ENCODE measurements around the gene PDZRN3. TPM values are rescaled to one million over a fixed set of nuclear protein-coding genes. Genes with fewer than 3 reads are reported as not detected.

The PDZRN3 gene
- total and polyA plus RNA-seq, 4 donors = 0.69 to 1.8 (median 0.92) TPM

- Histone ChIP-seq H3K4me3 (ENCODE audit: low read depth in 1 of 3, low read length in 3 of 3) (no peak overlapping the region), H3K4me1 (ENCODE audit: control insufficient read depth in 4 of 4, insufficient read depth in 4 of 4, low read length in 3 of 4) (no peaks in the 10 kb centered on the region), H3K9me3 (ENCODE audit: control insufficient read depth in 4 of 4, low read length in 3 of 4) (peaks cover 0 to 3% (median 0%) of the 10 kb centered on the region in 4 donors), H3K9ac (ENCODE audit: low read depth in 1 of 2, low read length in 2 of 2) (no peak overlapping the region), H3K27ac (ENCODE audit: low read depth in 1 of 2, low read length in 2 of 2) (no peak overlapping the region), H3K36me3 (ENCODE audit: control insufficient read depth in 4 of 4, insufficient read depth in 3 of 4, low read depth in 1 of 4, low read length in 3 of 4) (no peaks in the 10 kb centered on the region), H3K27me3 (ENCODE audit: control insufficient read depth in 4 of 4, insufficient read depth in 4 of 4, low read length in 3 of 4) (no peaks in the 10 kb centered on the region)
- DNase-seq (ENCODE audit: low spot score) = no peak
- no peak for TF ChIP-seq YY1 (IDR thresholded peaks at IDR 0.05)
- WGBS = 84% methylated on average over 4 of the region's 4 CpGs
Observed at GRCh38 chr3:73475175-73475574, 149.6 kb downstream of the PDZRN3 start.

GRCh38 chr3:73474619-73475018, 150.1 kb downstream of the PDZRN3 start:
- H3K27ac ChIP-seq (ENCODE audit: low read depth in 1 of 2, low read length in 2 of 2) = no peak overlapping the region
- no peak overlapping the region for H3K4me3 ChIP-seq (ENCODE audit: low read depth in 1 of 3, low read length in 3 of 3)
- H3K36me3 ChIP-seq (ENCODE audit: control insufficient read depth in 4 of 4, insufficient read depth in 3 of 4, low read depth in 1 of 4, low read length in 3 of 4) = no peaks in the 10 kb centered on the region
- H3K27me3 ChIP-seq (ENCODE audit: control insufficient read depth in 4 of 4, insufficient read depth in 4 of 4, low read length in 3 of 4) = no peaks in the 10 kb centered on the region
- no peaks in the 10 kb centered on the region for H3K4me1 ChIP-seq (ENCODE audit: control insufficient read depth in 4 of 4, insufficient read depth in 4 of 4, low read length in 3 of 4)
- DNase-seq (ENCODE audit: low spot score) = no peak
- TF ChIP-seq GABPA (IDR thresholded peaks at IDR 0.05 in 1 of 2, conservative IDR thresholded peaks at IDR 0.05 in 1 of 2) (no peak), ZBTB33 (IDR thresholded peaks at IDR 0.05) (no peak), MAX (IDR thresholded peaks at IDR 0.05) (no peak), HNF4G (IDR thresholded peaks at IDR 0.05) (no peak), TAF1 (conservative IDR thresholded peaks at IDR 0.05) (no peak), NR2F2 (IDR thresholded peaks at IDR 0.05) (no peak)
- no peak overlapping the region for H3K9ac ChIP-seq (ENCODE audit: low read depth in 1 of 2, low read length in 2 of 2)
- peaks cover 0 to 3% (median 0%) of the 10 kb centered on the region in 4 donors for H3K9me3 ChIP-seq (ENCODE audit: control insufficient read depth in 4 of 4, low read length in 3 of 4)
- 93% methylated on average over 1 of the region's 1 CpG for WGBS

GRCh38 chr3:73473898-73474416, 150.8 kb downstream of the PDZRN3 start:
- Histone ChIP-seq H3K4me3 (ENCODE audit: low read depth in 1 of 3, low read length in 3 of 3) (no peak overlapping the region), H3K9me3 (ENCODE audit: control insufficient read depth in 4 of 4, low read length in 3 of 4) (peaks cover 0 to 3% (median 0%) of the 10 kb centered on the region in 4 donors), H3K36me3 (ENCODE audit: control insufficient read depth in 4 of 4, insufficient read depth in 3 of 4, low read depth in 1 of 4, low read length in 3 of 4) (no peaks in the 10 kb centered on the region), H3K9ac (ENCODE audit: low read depth in 1 of 2, low read length in 2 of 2) (no peak overlapping the region), H3K27me3 (ENCODE audit: control insufficient read depth in 4 of 4, insufficient read depth in 4 of 4, low read length in 3 of 4) (no peaks in the 10 kb centered on the region), H3K4me1 (ENCODE audit: control insufficient read depth in 4 of 4, insufficient read depth in 4 of 4, low read length in 3 of 4) (no peaks in the 10 kb centered on the region), H3K27ac (ENCODE audit: low read depth in 1 of 2, low read length in 2 of 2) (no peak overlapping the region)
- DNase-seq (ENCODE audit: low spot score) = no peak
- WGBS = 60% methylated on average over 4 of the region's 4 CpGs
- TF ChIP-seq JUND (IDR thresholded peaks at IDR 0.05) (no peak), SP1 (IDR thresholded peaks at IDR 0.05) (no peak), FOXA2 (IDR thresholded peaks at IDR 0.05) (no peak), NR2F2 (IDR thresholded peaks at IDR 0.05) (no peak), HNF4G (IDR thresholded peaks at IDR 0.05) (no peak)

- H3K36me3 ChIP-seq (ENCODE audit: control insufficient read depth in 4 of 4, insufficient read depth in 3 of 4, low read depth in 1 of 4, low read length in 3 of 4) = no peaks in the 10 kb centered on the region
Observed at GRCh38 chr3:73473181-73473897, 151.4 kb downstream of the PDZRN3 start.

More at GRCh38 chr3:73473181-73473897, 151.4 kb downstream of the PDZRN3 start:
- 83% methylated on average over 5 of the region's 5 CpGs for WGBS
- DNase-seq (ENCODE audit: low spot score) = no peak
- Histone ChIP-seq H3K27me3 (ENCODE audit: control insufficient read depth in 4 of 4, insufficient read depth in 4 of 4, low read length in 3 of 4) (no peaks in the 10 kb centered on the region), H3K4me1 (ENCODE audit: control insufficient read depth in 4 of 4, insufficient read depth in 4 of 4, low read length in 3 of 4) (no peaks in the 10 kb centered on the region), H3K4me3 (ENCODE audit: low read depth in 1 of 3, low read length in 3 of 3) (no peak overlapping the region), H3K9me3 (ENCODE audit: control insufficient read depth in 4 of 4, low read length in 3 of 4) (peaks cover 0 to 3% (median 0%) of the 10 kb centered on the region in 4 donors), H3K27ac (ENCODE audit: low read depth in 1 of 2, low read length in 2 of 2) (no peak overlapping the region), H3K9ac (ENCODE audit: low read depth in 1 of 2, low read length in 2 of 2) (no peak overlapping the region)
- TF ChIP-seq GABPA (IDR thresholded peaks at IDR 0.05 in 1 of 2, conservative IDR thresholded peaks at IDR 0.05 in 1 of 2) (no peak), FOXA2 (IDR thresholded peaks at IDR 0.05) (no peak), ATF3 (IDR thresholded peaks at IDR 0.05) (no peak), ZBTB33 (IDR thresholded peaks at IDR 0.05) (no peak), TAF1 (conservative IDR thresholded peaks at IDR 0.05) (no peak), FOXA1 (IDR thresholded peaks at IDR 0.05) (no peak), JUND (IDR thresholded peaks at IDR 0.05) (no peak), HNF4G (IDR thresholded peaks at IDR 0.05) (no peak), NR2F2 (IDR thresholded peaks at IDR 0.05) (no peak), HNF4A (conservative IDR thresholded peaks at IDR 0.05) (no peak), MAX (IDR thresholded peaks at IDR 0.05) (no peak), YY1 (IDR thresholded peaks at IDR 0.05) (no peak)
